ENCODE results near the gene ZSCAN5A.

GRCh38 chr19:56189785-56190184 is 124.9 kb downstream of the ZSCAN5A start:
- TF ChIP-seq CTCF (IDR thresholded peaks at IDR 0.05 in 4 of 5, conservative IDR thresholded peaks at IDR 0.05 in 1 of 5) (no peak), POLR2A (IDR thresholded peaks at IDR 0.05) (no peak)
